Keratinocyte (primary cell): ENCODE data around the gene ACOT7. TPM values are rescaled to one million over a fixed set of nuclear protein-coding genes. Genes with fewer than 3 reads are reported as not detected.

ENCODE experiments used
- DNase-seq: peaks from one replicate; pipeline ENCODE4 v3.0.0-alpha.2; 2011; ENCODE audit warnings: low read depth, missing footprints, low spot score
- FAIRE-seq: peaks from 2 replicates; lab custom pipeline; 2011; peaks lifted over from hg19 to GRCh38; lab: Jason Lieb, UNC
- H2AFZ ChIP-seq: 2 replicates; pipeline ENCODE4 v1.6.0; 2012; ENCODE audit warnings: low read length, control low read depth, inconsistent platforms; ENCODE audit not compliant: control insufficient read depth
- H3K27ac ChIP-seq: 2 replicates; pipeline ENCODE4 v1.5.1; 2011; ENCODE audit warnings: low read length; ENCODE audit not compliant: control insufficient read depth, insufficient read depth
- H3K27me3 ChIP-seq: 3 replicates; pipeline ENCODE4 v1.6.0; 2011; ENCODE audit warnings: low read length; ENCODE audit not compliant: control insufficient read depth, insufficient read depth; ENCODE audit errors: extremely low read depth
- H3K36me3 ChIP-seq, 2 experiments: 2 replicates in 1 of 2; 3 replicates in 1 of 2; pipeline ENCODE4 v1.5.1; 2011; ENCODE audit warnings: low read length in 2 of 2, mild to moderate bottlenecking in 1 of 2; ENCODE audit not compliant: control insufficient read depth in 2 of 2, insufficient read depth in 2 of 2; ENCODE audit errors: extremely low read depth in 1 of 2
- H3K4me1 ChIP-seq: 3 replicates; pipeline ENCODE4 v1.5.1; 2011; ENCODE audit warnings: low read length; ENCODE audit not compliant: control insufficient read depth, insufficient read depth; ENCODE audit errors: extremely low read depth
- H3K4me2 ChIP-seq: 3 replicates; pipeline ENCODE4 v1.6.0; 2011; ENCODE audit warnings: low read depth, low read length; ENCODE audit not compliant: control insufficient read depth, insufficient read depth; ENCODE audit errors: extremely low read depth
- H3K4me3 ChIP-seq, 3 experiments: fragments of 200-600 bp in 1 of 3; sonication (generic) in 1 of 3; 2 replicates in 2 of 3; 3 replicates in 1 of 3; pipeline ENCODE4 v1.5.1; 2011 to 2016; ENCODE audit warnings: low read length in 3 of 3, mild to moderate bottlenecking in 3 of 3, control low read depth in 2 of 3, inconsistent platforms in 1 of 3, low read depth in 1 of 3, mixed read lengths in 1 of 3, mixed run types in 1 of 3, moderate library complexity in 1 of 3; ENCODE audit not compliant: control insufficient read depth in 2 of 3, insufficient read depth in 2 of 3; ENCODE audit errors: extremely low read depth in 1 of 3
- H3K79me2 ChIP-seq: 2 replicates; pipeline ENCODE4 v1.6.0; 2012; ENCODE audit warnings: low read length; ENCODE audit not compliant: control insufficient read depth, insufficient read depth
- H3K9ac ChIP-seq: 3 replicates; pipeline ENCODE4 v1.6.0; 2011; ENCODE audit warnings: low read length; ENCODE audit not compliant: control insufficient read depth, insufficient read depth; ENCODE audit errors: extremely low read depth
- H3K9me1 ChIP-seq: 3 replicates; pipeline ENCODE4 v1.6.0; 2011; ENCODE audit warnings: low read length; ENCODE audit not compliant: control insufficient read depth, insufficient read depth; ENCODE audit errors: extremely low read depth
- H3K9me3 ChIP-seq: 2 replicates; pipeline ENCODE4 v1.5.1; 2012; ENCODE audit warnings: low read depth, low read length; ENCODE audit not compliant: control insufficient read depth
- H4K20me1 ChIP-seq: 3 replicates; pipeline ENCODE4 v1.6.0; 2011; ENCODE audit warnings: low read length; ENCODE audit not compliant: control insufficient read depth, insufficient read depth; ENCODE audit errors: extremely low read depth
- CTCF ChIP-seq, 3 experiments: IDR thresholded peaks in 1 of 3; conservative IDR thresholded peaks in 1 of 3; optimal IDR thresholded peaks in 1 of 3; 2 replicates in 2 of 3; 3 replicates in 1 of 3; pipeline versions ENCODE3 to v1.5.1; 2011; ENCODE audit warnings: low read length in 3 of 3, mild to moderate bottlenecking in 3 of 3, moderate library complexity in 2 of 3, control low read depth in 1 of 3, inconsistent platforms in 1 of 3; ENCODE audit not compliant: insufficient read depth in 2 of 3; ENCODE audit errors: extremely low read depth in 1 of 3
- EZH2 ChIP-seq: IDR thresholded peaks from one replicate; pipeline ENCODE4 v1.6.1; 2012; ENCODE audit warnings: inconsistent platforms, mild to moderate bottlenecking, low read length, moderate library complexity
- dilution Hi-C: fragments of 300-500 bp; cut with MboI; formaldehyde crosslinking; loops from one replicate; pipeline ENCODE4 v1.7.0; 2020; ENCODE audit warnings: low sequenced_read_pairs; ENCODE audit not compliant: extremely low pct_ligation_motif_present
- polyA plus RNA-seq, 5 experiments: library from polyadenylated mRNA; depleted of rRNA in 3 of 5; stranded (reverse) in 3 of 5; stranded (forward) in 1 of 5; unstranded in 1 of 5; fragments of >200 nt; gene quantifications; 1 replicate in 1 of 5; 2 replicates in 3 of 5; 3 replicates in 1 of 5; pipeline versions ENCODE4 v1.2.1 to v1.2.3, GENCODE V29; 2011 to 2012; ENCODE audit warnings: missing spikeins in 2 of 5, low read depth in 1 of 5, low replicate concordance in 1 of 5

Gene ACOT7
- polyA plus RNA-seq, 1 donor (not counting 4 experiments of a cell fraction or from before 2014, with no cell fraction given), result 226 TPM

DNA sequence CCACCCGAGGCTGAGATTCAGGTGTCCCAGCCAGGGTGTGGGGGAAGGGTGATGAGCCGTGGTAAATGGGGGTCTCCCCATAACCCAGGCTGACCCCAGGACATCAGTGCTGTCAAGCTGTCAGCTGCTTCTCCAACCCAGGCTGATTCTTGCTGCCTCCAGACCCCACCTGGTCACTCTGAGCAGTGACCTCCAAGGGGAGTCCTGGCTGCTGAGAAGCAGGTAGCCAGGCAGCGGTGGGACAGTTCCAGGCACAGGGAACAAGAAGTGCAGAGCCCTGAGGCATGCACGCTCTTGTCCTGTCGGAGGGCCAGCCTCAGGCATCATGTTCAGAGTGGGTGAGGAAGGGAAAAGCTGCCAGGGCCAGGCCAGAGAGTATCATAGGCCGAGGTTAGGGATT lies 32.1 kb upstream of the ACOT7 start:
- FAIRE-seq (peak; percentile 48), DNase-seq (no peak)
- Histone ChIP-seq H3K9ac (peak overlapping the region; percentile 24), H3K27me3 (peaks cover 27% of the 10 kb centered on the region), H3K4me3 (peak overlapping the region in 2 of 3 experiments; percentile 13 to 21), H4K20me1 (no peaks in the 10 kb centered on the region), H3K27ac (no peak overlapping the region), H2AFZ (no peak overlapping the region), H3K4me1 (peaks cover 53% of the 10 kb centered on the region), H3K9me3 (no peaks in the 10 kb centered on the region), H3K4me2 (peak overlapping the region; percentile 19), H3K36me3 (no peaks in the 10 kb centered on the region), H3K79me2 (no peaks in the 10 kb centered on the region), H3K9me1 (no peaks in the 10 kb centered on the region)
- dilution Hi-C loops, result no loop called here
- TF ChIP-seq CTCF (optimal IDR thresholded peaks at IDR 0.05 in 1 of 3, IDR thresholded peaks at IDR 0.05 in 1 of 3, conservative IDR thresholded peaks at IDR 0.05 in 1 of 3; ENCODE audit: extremely low read depth in 1 of 3, insufficient read depth in 2 of 3, low read length in 3 of 3) (no peak), EZH2 (no peak)

DNA sequence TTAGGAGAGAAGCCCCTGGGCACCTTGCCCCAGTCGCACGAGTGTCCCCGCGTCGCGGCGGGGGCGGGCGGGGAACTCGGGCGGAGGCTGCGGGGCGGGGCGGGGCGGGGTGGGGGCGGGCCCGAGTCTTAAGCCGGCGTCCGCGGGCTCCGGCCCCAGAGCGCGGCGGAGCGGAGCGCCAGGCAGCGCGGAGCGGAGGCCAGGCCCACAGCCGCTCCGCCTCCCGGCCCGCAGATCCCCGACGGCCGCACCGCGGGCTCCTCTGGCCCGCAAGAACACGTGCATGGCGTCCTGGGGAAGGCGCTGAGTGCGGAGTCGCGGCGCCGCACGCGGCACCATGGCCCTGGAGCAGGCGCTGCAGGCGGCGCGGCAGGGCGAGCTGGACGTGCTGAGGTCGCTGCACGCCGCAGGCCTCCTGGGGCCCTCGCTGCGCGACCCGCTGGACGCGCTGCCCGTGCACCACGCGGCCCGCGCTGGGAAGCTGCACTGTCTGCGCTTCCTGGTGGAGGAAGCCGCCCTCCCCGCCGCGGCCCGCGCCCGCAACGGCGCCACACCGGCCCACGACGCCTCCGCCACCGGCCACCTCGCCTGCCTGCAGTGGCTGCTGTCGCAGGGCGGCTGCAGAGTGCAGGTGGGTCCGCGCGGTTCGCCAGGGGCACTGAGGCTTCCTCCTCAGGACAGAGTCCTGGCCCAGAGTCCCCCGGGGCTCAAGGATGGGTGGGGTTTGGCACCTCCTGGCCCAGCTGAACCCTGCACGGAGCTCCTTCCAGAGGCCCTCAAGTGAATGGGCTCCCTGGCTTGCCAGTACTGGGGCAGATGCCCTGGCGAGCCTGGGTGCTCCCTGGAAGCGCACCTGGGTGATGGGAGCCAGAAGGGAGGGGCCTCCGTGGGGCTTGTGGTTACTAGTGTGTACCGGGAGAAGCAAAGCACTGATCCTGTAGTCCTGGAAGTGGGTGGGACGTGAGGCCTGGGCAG lies 31.3 kb upstream of the ACOT7 start, which contains the start of gene ESPN:
Gene ESPN, plus strand, starts transcription at position 158 of the 975 bp plus-strand sequence. Its CDS starts 180 bp downstream, at position 338.
- H3K9me1 ChIP-seq, result no peaks in the 10 kb centered on the region
- no peak for DNase-seq
- no peaks in the 10 kb centered on the region for H3K36me3 ChIP-seq
- peaks cover 19% of the 10 kb centered on the region for H3K27me3 ChIP-seq
- H3K4me2 ChIP-seq, result peak within 1 kb of the TSS; percentile 73
- H3K9ac ChIP-seq, result peak within 1 kb of the TSS; percentile 58
- H3K27ac ChIP-seq, result no peak within 1 kb of the TSS
- H3K79me2 ChIP-seq, result no peaks in the 10 kb centered on the region
- H3K4me1 ChIP-seq, result peaks cover 60% of the 10 kb centered on the region
- H3K9me3 ChIP-seq, result no peaks in the 10 kb centered on the region
- dilution Hi-C loops, result no loop called here
- H3K4me3 ChIP-seq, result peak within 1 kb of the TSS in 2 of 3 experiments; percentile 13 to 46
- H2AFZ ChIP-seq, result peak within 1 kb of the TSS; percentile 60
- TF ChIP-seq CTCF (optimal IDR thresholded peaks at IDR 0.05 in 1 of 3, IDR thresholded peaks at IDR 0.05 in 1 of 3, conservative IDR thresholded peaks at IDR 0.05 in 1 of 3; ENCODE audit: extremely low read depth in 1 of 3, insufficient read depth in 2 of 3, low read length in 3 of 3), result no peak
- no peak for TF ChIP-seq EZH2
- no peaks in the 10 kb centered on the region for H4K20me1 ChIP-seq
- FAIRE-seq, result no peak
